GM21526 (cell line): ENCODE results near the gene EXOC6.

Experiments
- ATAC-seq: cut with Tn5 transposase; IDR thresholded peaks from one replicate; pipeline ENCODE4 v1.9.1; 2021; ENCODE audit warnings: moderate library complexity; ENCODE audit not compliant: unreplicated experiment, low FRiP score

EXOC6 gene

DNA sequence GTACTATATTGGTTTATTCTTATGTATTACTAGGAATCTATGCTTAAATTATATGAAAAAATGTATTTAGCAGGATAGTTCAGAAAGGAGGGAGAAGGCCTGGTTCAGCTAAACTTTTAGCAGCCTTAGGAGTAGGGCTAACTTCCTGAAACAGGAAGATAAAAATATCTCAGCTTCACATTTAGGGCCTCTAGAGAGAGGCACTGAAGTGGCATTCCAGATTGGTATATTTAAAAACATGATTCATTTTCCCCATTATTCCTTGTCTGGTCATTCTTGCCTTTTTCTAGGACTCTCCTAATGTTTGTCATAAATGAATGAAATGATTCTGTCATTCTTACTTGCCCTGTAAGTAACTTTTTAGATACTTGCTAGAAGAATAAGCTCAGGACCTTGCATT is 149.3 kb downstream of the EXOC6 start:
- no peak for ATAC-seq

DNA sequence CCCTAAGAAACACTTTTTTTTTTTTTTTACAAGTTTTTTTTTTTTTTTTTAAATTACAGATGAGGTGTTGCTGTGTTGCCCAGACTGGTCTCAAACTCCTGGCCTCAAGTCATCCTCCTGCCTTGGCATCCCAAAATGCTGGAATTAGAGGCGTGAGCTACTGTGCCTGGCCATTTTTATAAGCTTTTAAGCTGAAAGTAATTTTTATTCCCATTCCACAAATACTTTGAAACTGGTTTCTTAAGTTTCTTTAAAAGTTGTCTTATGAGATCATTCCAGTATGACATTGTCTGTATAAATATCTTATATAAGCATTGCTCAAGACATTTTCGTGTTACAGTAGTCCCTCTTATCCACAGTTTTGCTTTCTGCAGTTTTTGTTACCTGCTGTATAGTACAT is 150.9 kb downstream of the EXOC6 start:
- no peak for ATAC-seq

DNA sequence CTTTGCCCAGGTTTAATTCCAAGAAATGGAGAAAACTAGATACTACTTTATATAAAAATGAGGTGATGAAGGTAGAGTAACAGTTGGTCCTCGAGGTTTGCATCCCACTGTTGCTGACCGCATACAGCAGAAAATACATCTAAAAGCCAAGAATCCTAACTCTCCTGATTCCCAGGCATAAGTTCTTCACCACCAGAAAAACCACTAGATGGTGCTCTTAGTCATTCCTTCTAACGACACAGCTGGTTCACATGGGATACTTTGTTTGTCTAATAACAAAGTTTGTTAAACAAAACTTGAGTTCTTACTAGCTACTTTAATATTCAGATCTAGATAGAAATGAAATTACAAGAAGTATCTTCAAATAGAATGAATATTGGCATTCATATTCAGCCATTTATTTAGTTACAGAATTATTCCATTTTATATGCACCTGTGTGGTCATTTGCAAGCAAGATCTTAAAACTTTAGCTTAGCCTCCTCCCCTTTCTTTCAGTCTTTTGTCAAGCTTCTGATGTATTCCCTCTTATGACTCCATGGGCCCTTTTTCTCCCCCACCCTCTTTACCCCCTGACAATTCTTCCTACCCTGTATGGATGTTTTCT is 158.2 kb downstream of the EXOC6 start:
- no peak for ATAC-seq

DNA sequence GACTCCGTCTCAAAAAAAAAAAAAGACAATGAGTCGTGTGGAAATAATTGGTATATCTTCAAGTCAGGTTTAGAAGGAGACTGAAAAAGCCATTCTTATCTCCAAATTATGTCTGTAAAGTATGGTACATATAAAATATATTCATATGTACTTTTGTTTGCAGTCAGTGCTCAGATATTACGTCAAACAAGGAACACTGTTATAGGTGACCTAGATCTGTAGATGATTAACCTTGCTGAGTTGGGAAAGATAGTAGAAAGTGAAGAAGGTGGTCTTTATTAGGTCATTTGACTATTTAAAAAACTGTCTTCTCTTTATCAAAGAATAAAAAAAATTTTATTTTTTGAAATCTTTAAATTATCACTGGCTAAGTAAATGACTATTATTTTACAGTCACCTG is 167.4 kb downstream of the EXOC6 start:
- no peak for ATAC-seq

DNA sequence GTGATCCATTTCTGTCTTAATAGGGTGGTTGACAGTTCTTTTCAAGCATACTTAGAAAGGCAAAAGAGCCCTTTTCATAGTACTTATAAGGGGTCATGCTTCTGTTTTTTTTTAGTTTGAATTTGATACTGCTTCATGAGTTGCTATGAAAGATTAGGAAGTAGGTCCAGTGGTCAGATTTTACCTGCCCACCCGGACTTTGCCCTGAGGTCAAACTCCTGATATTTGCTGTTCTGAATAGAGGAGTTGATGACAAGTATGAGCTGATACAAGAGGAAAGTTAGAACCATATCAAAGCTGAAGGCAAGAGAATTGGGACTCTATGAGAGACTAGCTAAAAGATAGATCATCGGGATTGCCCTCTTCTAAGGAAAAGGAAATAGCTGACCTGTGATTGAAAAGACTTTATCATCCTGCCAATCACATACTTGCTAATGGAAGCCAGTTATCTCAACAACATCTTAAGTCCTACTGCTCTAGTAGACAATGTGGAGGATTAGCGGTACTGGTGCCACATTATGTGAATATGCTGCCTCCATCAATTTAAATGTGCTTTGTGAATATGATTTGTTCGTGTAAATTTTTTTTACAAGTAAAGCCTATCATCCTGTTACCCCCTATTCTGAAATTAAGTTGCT is 174.8 kb downstream of the EXOC6 start:
- ATAC-seq, result no peak

DNA sequence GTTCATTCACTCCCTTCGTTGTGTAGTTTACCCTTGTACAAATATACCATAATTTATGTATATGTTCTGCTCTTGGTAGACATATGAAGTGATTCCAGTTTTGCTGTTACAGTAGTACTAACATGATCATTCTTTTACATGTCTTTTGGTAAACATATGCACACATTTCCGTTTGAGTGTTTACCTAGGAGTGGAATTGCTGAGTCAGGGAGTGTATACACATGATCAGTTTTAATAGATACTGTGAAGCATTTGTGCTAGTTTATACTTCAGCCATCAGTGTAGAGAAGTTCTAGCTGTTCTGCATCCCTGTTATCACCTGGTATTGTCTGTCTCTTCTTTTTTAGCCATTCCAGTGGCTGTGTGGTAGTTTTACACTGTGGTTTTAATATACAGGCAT is 177.8 kb downstream of the EXOC6 start:
- no peak for ATAC-seq

DNA sequence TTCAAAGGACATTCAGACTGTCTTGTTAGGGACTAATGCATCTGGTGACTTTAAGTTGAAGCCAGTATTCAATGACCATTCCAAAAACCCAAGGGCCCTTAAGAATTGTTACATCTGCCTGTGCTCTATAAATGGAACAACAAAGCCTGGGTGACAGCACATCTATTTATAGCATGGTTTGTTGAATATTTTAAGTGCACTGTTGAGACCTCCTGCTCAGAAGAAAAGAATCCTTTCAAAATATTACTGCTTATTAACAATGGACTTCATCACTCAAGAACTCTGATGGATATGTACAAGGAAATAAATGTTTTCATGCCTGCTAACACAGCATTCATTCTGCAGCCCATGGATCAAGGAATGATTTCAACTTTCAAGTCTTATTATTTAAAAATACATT is 179.2 kb downstream of the EXOC6 start:
- ATAC-seq, result no peak

DNA sequence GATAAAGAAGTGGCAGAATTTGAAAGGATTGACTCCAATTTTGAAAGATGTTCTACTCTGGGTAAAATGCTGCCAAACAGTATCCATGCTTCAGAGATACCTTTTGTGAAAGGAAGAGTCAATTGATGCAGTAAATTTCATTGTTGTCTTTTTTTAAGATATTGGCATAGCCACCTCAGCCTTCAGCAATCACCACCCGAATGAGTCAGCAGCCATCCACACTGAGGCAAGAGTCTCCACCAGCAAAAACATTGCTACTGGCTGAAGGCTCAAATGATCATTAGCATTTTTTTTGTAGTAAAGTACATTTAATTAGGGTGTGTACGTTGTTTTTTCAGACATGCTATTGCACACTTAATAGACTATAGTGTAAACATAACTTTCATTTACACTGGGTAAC is 180.6 kb downstream of the EXOC6 start:
- no peak for ATAC-seq

DNA sequence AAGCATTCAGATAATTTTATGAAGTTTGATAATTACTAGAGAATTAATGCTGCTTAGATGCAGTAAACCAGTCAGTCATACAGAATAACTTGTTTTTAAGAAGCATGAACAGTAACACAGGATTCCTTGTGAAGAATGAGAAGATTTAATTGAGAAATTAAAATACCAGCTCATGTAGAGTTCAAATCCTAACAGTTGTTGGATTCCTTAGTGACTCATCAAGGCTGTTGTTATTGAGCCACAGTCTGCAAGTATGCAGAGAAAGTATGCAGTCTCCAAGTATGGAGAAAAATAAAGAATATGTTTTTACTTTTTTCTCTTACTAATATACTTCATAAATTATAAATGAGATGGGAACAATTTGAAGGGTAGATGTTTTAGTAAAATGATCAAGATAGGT is 182.1 kb downstream of the EXOC6 start:
- no peak for ATAC-seq

DNA sequence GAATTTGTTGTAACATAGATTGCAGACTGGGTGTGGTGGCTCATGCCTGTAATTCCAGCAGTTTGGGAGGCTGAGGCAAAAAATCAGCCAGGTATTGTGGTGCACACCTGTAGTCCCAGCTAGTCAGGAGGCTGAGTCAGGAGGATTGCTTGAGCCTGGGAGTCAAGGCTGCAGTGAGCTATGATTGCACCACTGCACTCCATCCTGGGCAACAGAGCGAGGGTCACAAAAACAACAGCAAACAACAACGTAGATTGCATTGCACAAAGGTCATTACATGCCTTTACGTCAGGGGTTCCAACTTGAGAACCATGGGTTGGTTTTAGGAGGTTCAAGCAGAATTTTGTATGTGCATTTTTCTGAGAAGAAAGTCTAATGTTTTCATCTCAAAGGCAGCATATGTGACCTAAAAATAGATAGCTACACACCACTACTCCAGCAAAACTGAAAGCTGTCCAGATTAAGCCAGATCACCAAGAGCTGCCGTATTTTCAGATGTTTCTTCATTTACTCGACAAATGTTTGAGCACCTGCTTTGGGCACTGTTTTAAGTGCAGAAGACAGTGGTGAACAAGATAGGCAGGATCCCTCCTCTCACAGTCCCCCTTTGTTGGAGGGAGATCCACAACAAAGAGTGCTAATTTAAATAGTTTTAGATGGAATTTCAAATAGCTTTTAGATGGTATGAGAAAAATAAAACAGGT is 183.9 kb downstream of the EXOC6 start:
- no peak for ATAC-seq

DNA sequence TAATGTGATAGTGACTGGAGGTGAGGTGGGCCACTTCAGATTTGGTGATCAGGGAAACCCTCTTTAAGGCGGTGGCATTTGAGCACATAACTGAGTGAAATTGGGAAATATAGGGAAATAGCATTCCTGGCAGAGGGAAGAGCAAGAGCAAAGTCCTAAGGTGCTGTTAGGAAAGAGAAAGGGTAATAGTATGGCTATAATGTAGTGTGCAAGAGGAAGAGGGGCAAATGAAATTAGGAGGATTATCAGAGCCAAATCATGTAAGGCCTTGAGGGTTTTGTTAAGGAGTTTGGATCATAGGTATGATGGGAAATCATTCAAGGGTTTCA is 184.5 kb downstream of the EXOC6 start:
- no peak for ATAC-seq

DNA sequence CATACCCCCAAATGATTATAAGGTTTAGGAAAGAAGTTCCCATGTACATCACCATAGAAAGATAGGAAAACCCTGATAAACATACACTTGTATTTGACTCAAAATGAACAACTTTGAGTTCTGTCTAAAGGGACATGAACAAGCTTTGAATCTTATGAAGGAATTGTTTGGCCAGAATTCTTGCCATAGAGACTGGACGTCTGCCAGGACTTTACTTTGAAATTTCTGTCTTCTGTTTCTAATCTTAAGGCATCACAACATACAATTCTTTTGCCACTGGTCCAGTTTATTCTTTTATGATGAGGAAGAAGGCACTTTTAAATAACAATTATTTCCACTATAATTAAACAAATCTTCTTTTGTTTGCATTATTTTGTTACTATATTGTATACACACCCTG is 186.1 kb downstream of the EXOC6 start:
- ATAC-seq, result no peak

DNA sequence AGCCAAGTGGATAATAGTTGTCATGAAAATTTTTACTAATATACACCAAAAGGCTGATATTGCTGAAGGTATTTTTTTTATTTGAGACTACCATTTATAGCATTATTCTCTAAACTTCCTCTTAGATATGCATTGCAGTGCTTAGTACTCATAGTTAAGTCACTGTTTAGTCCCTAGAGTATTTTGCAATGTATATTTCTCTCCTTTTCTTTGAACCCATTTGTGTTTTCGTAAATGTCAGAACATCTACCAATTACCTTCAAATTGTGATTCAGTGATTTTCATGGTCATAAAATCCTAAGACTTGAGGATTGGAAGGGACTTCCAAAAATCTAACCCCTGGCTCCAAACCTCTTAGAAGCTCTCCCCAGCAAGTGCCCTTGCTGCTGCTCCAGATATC is 190.8 kb downstream of the EXOC6 start:
- no peak for ATAC-seq

DNA sequence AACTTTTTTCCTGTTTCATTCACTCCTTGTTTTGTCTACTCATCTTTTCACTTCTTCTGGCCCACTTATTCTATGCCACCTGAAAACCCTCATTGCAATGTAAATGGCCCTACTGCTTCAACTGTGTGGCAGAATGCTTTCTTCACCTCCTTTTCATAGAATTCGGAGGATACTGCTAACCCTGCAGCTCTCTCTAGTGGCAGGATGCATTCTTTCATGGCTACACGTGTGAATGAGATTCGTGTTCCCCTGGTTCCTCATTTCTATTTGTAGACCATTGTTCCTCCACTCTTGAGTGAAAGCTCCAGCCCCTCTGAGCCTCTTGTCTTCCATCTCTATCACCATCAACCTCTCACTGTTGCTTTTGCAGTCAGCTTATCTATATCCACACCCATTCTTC is 191.4 kb downstream of the EXOC6 start:
- ATAC-seq, result no peak

DNA sequence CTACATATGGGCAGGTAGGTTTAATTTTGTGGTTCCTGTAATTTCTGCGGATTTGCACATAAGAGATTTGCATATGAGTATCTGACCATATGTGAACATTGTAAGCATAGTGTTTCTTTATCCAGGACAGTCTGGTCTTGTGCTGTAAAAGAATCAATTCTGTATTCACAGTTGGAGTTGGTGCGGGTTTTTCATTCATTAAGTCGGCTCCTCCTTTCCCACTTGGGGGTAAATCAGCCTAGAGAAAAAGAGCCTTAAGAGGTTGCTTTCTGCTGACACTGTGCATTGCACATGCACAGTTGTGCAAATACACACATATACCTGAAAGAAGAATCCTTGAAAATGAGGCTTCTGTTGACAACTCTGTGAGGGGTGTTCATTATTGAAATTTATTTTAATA is 206.2 kb downstream of the EXOC6 start:
- ATAC-seq, result no peak

DNA sequence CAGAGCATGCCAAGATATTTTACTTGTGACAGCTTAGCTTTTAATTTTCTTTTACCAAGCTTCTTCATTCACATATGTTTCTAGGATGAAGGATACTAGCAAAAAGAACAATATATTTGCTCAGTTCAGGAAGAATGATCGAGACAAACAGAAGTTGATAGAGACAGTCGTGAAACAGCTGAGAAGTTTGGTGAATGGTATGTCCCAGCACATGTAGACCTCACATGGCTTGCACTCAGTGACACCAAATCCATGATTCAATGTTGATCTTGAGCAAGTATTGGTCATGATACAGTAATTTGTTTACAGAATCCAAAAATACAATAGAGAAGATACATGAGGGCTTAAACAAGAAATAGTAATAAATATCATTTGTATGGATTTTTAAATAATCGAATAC is 209.8 kb downstream of the EXOC6 start:
- ATAC-seq, result no peak

DNA sequence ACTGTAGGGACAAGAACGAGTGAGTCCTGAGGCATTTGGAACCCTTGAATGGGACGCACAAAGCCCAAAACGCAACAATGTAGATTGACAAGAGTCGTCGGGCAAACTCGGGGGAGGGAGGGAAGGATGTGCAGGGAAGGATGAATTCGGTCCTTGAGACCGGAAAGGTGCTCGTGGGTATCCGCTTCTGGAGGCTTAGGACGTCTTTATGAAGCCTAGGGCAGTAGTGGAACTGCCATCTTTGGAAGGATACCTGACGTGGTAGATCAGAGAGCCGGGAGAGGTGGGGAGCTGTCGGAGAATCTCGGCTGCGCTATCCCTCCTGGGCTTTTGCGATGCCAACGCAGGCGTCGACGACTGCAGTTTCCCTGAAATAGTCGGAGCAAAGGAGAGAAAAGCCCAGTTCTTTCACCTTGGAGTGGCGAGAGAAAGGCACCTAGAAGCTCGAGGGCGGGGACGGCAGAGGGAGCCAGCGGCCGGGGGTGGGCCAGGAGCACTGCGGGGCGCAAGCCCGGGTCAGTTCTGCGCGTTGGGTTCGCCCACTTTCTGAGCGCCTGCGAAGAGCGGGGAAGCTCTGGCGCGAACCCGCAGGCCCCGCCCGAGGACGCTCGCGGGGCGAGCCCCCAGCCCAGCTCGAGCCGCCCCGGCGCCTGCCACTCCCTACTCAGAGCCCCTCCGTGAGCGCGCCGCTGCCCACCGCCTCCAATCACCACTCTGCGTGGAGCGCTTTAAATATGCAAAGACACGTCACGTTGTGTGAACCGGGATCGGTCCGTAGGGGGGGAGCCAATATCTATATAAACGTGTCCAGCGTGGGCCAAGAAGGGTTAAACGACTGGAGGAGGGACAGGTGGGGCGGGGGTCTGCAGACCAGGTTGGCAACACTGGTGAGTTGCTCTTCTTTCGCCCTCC is 211.9 kb downstream of the EXOC6 start, which contains the start of gene CYP26C1:
CYP26C1 (plus strand) TSS at position 824 of the 912 bp plus-strand sequence. CDS start 466 bp downstream, outside the sequence.
- no peak for ATAC-seq

DNA sequence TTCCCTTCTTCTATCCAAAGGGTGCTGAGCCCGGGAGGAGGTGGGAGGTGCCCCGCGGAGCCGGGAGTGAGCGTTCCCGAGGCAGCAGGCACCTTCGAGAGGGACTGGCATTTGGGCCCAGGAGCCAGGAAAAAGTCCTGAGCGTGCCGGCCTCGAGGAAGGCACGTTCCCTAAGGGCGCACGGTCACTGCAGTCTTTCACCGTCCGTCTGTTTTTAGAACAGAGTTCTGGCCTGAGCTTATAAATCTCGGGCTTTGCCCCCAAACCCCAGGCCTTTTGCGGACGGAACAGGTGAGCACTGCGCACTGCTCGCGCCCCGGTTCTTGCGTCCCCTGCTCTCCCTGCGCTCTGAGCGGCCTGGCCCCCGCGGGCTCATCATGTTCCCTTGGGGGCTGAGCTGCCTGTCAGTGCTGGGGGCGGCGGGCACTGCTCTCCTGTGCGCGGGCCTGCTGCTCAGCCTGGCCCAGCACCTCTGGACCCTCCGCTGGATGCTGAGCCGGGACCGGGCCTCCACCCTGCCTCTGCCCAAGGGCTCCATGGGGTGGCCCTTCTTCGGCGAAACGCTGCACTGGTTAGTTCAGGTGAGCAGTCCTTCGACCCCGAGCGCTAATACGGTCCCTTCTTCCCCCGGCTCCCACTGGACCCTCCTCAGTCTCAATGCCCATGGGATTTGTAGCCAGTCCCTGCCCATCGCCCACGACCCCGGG is 212.7 kb downstream of the EXOC6 start:
- no peak for ATAC-seq

DNA sequence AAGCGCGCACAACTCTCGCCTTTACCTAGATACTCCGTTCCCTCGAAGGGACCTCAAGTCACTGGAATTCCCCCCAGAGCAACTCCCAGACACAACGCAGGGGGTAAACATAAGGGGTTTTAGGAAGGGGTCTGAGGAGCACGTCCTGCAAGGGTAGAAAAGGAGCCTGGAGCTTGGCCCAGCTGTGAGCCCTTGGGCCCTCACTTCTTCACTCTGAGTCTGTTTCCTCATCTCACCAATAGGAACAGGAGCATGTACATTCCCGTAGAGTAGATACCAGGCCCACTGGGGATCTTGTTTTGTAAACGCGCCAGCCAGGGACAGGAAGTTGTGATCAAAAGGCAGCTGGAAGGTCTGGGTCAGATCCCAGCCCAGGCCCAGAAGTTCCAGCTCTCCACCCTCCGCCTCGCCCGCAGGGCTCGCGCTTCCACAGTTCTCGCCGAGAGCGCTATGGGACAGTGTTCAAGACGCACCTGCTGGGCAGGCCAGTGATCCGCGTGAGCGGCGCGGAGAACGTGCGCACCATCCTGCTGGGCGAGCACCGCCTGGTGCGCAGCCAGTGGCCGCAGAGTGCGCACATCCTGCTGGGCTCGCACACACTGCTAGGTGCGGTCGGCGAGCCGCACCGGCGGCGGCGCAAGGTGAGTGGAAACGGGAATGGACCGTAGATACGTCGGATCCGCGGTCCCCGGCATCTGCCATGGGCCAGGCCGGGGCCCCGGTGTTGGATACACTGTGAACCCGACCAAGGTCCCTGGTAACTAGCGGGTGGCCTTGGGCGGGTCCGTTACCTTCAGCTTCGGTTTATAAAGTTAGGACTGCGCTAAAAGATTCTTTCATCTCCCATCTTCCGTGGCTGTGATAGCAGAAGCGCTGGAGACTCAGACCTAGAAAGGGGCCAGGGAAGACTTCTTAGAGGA is 213.5 kb downstream of the EXOC6 start:
- ATAC-seq, result no peak
